HTR-8/SVneo (cell line): ENCODE measurements around the gene THSD1.
"Not testable (repeated sequence)": the region's sequence is repeated elsewhere in the genome, so short reads cannot be mapped to it uniquely, and the experiment has no call there.

Source experiments
- DNase-seq: peaks from one replicate; pipeline ENCODE4 v3.0.0; 2011; ENCODE audit warnings: low spot score, mixed read lengths; ENCODE audit not compliant: insufficient read length
- FAIRE-seq: peaks from 2 replicates; lab custom pipeline; 2011; peaks lifted over from hg19 to GRCh38; lab: Jason Lieb, UNC

THSD1 gene

DNA sequence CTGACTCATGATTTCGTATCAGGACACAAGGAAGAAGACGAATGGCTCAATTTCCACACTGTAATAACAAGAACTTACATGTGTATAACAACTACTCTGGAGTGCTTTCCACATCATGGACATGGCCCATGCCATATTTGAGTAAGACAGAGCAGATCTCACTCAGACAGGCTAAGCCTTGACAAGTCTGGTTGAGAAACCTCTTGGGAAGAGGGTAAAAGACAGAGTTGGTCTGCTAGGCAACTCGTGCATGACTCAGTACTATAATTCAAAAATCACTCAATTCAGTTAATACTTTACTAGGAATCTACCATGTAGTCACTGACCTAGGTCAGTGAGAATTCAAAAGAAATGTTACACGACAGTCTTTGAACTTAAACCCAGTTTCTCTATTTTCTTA is 5.7 kb upstream of the THSD1 start:
- FAIRE-seq (no peak), DNase-seq (no peak)

DNA sequence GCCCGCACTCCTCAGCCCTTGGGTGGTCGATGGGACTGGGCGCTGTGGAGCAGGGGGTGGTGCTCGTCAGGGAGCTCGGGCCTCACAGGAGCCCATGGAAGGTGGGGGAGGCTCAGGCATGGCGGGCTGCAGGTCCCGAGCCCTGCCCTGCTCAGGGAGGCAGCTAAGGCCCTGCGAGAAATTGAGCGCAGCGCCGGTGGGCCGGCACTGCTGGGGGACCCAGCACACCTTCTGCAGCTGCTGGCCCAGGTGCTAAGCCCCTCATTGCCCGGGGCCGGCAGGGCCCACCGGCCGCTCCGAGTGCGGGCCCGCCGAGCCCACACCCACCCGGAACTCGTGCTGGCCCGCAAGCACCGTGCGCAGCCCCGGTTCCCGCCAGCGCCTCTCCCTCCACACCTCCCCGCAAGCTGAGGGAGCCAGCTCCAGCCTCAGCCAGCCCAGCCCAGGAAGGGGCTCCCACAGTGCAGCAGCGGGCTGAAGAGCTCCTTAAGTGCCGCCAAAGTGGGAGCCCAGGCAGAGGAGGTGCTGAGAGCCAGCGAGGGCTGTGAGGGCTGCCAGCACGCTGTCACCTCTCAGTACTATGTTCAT is 2.2 kb upstream of the THSD1 start:
- not testable (repeated sequence) for FAIRE-seq, DNase-seq

DNA sequence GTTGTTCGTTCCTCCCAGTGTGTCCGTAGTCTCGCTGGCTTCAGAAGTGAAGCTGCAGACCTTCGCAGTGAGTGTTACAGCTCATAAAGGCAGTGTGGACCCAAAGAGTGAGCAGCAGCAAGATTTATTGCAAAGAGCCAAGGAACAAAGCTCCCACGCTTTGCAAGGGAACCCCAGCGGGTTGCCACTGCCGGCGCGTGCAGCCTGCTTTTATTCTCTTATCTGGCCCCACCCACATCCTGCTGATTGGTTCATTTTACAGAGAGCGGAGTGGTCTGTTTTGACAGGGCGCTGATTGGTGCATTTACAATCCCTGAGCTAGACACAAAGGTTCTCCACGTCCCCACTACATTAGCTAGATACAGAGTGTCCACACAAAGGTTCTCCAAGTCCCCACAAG is 1.5 kb upstream of the THSD1 start:
- FAIRE-seq, DNase-seq: not testable (repeated sequence)

DNA sequence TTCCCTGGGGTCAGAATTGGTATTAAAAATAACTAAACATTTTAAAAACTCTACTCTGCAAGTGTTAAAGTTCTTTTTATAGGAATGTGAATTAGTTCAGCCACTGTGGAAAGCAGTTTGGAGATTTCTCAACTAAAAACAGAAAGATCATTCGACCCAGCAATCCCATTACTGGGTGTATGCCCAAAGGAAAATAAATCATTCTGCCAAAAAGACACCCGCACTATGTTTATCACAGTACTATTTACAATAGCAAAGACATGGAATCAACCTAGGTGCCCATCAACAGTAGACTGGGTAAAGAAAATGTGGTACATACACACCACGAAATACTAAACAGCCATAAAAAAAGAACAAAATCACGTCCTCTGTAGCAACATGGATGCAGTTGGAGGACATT is 657 bp upstream of the THSD1 start:
- FAIRE-seq, result no peak

DNA sequence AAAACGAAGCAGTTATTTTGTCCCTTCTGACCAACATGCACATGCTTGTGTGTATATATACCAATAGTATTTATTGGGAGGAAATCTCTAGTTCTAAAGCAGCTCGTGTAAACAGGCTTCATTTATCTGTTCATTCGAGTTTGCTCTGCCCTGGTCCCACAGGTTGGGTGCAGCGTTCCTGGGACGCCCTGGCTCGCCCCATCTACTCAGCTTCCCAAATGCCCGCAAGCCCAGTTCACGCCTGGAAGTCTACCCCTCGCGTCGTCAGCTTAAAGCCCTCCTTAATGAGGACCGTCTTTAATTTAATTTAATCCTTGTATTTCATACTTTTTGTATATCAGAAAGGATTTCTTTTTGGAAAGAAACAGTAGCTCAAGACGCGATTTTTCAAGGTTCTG is 604 bp downstream of the THSD1 start:
- FAIRE-seq (no peak), DNase-seq (no peak)

More for the DNA sequence above, 657 bp upstream of the THSD1 start:
- DNase-seq, result no peak

DNA sequence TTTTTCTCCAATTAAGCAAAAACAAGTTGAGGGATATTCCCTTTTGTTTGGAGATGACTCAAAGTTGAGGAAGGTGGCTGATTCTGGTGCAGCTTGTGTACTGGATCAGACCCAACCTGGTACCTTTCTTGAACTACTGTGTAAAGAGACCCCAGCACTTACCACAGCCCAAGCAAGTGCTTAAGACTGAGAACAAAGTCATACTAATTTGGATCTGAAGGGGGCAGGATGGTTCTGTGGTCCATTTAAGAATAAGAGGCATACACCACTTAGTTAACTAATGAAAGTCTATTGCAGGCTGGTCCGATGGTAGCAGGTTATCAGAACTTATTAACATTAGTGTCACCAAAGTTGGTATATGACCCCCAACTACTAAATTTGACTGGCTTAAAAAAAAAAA is 6.3 kb downstream of the THSD1 start:
- FAIRE-seq (no peak), DNase-seq (no peak)

DNA sequence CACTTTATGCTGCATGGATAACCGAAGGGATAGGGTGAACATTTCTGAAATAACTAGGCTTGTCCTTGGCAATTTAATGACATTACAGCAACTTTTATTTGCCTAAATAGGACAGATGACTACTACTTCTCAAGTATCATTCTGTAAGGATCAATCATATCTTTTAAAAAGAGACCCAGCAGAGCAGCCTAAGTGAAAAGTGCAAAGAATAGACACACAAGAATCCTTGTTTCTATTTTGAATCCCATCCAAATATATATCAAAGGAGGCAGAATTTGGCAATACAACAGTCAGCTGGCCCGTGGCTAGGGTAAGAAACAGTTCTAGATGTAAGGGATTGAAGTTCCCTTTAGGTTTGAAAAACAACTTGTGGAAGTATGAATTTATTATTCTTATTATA is 6.9 kb downstream of the THSD1 start:
- no peak for FAIRE-seq
- DNase-seq, result no peak

DNA sequence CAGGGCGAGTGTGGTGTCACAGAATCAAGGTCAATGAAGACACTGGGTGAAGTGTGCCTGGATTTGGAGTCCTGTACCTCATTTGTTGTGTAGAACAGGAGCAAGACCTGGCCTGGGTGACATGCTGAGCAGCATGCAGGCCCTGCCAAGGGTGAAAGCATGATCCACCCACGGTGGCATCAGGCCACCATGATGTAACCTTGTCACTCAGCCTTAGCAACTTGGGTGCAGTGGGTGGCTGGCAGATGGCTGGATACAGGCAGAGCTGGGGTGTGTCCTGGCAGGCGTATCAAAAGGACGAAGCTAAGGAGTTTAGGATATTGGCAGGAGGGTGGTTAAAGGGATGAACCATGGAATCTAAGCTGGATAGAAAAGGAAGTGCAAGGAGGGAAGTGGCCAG is 10.3 kb downstream of the THSD1 start:
- FAIRE-seq, result no peak
- no peak for DNase-seq

DNA sequence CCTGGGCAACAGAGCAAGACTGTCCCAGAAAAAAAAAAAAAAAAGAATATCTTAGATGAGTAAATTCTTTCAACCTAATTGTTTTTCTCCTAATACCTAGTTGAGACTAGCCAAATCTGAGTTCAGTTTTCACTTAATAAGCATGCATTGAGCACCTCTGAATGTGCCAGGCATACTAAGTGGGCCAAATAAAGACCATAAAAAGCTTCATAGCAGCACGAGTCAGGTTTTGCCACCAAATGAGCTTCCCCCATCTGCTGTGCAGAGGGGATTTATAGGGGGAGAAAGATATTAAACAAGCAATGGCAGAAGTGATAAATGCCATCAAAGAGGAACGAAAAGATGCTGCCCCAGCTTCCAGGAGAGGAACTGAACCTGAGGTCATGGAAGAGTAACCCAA is 11.4 kb downstream of the THSD1 start:
- FAIRE-seq, result no peak
- no peak for DNase-seq

DNA sequence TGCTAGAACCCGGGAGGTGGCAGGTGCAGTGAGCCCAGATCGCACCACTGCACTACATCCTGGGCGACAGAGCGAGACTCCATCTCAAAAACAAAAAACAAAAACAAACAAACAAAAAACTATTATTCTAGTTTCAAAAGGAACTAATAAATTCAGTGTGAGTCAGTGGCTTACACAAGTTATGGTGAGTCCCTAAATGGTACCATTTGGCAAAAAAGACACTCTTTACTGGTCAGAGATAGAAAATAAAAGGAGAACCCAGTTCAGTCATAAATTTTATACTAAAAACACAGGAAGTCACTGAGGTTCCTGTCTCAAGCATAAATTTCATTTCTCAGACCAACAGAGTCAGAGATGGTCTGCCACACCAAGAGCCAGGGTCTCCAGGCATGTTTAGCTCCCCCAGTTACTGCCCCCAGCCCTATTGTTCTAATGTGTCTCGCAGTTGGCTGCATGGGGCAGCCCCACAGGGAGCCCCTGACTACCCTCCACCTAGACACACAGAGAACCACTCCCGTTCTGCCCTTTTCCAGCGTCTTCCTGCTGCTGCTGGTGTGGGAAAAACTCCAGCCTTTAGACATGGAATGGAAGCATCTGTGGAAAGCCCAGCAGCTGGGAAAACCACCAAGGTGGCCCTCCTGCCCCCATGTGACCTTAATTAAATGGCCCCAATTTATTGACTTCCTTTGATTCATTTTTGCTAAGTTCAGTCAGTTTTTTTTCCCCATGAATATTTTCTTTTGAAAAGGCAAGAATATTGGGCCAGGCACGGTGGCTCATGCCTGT is 12.2 kb downstream of the THSD1 start:
- DNase-seq, result no peak
- no peak for FAIRE-seq

DNA sequence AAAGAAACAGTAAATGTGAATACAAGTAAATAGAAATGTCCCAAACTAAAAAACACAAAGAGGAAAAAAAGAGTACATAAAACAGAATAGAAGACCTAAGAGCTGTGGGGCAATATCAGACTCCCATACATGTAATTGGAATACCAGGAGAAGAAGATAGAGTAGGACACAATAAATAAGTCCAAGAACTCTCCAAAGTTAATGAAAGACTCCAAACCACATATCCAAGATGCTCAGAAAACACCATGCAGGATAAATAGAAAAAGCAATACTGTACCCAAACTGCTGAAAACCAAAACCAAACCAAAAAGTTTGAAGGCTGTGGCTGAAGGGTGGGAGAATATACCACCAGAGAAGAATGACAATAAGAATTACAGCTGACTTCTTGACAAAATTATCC is 18.3 kb downstream of the THSD1 start:
- no peak for FAIRE-seq
- no peak for DNase-seq

DNA sequence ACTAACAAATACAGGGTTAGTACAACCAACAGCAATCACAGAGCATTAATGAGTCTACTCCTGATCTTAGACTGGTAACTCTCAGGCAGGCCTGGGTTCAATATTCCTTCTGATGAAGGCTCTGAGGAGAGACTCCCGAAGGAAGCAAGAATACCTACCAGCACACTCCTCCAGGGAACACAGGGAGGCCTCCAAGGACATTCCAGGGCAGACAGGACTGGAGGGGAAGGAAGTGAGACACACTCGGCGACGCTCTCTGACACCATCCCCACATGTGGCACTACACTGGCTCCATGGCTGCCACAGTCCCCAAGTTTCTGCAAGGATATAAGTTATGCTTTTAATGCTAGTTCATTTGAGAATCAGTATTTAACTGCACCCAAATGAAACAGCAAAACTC is 20.1 kb downstream of the THSD1 start:
- FAIRE-seq (no peak), DNase-seq (no peak)

DNA sequence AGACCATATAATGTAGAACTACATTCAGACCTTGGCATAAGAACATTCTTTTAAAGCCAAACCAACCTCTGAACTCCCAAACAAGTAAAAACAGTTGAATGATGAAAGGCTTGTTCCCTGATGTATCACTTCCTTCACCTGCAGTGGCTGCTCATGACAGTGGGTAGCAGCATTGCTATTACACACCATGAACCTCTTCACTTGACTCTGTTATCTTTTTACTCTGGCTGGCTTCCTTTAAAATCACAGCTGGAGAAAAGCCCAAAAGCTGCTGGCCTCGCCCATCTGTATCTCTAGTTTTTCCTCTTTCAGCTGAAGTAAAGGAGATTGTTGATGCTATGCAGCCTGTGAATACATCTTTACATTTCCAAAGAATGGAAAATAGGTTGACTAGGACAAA is 22.6 kb downstream of the THSD1 start:
- no peak for DNase-seq
- FAIRE-seq, result no peak

DNA sequence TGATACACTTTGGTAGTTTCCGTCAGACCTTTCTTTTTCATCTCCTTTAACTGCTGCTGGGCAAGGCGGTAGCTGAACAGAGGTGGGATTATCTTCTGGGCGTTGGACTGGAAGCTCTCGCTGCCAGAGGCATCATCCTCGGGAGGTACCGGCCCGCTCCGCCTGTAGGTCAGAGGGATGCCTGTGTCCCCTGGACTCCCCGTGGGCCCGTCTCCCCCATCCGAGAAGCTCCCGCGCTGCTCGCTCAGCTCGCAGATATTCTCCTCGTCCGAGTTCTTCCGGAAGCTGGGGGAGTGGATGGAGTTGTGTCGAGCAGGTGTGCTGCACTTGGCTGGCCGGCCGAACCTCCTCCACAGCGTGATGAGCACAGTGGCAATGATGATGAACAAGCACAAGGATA is 27.7 kb downstream of the THSD1 start:
- DNase-seq (no peak), FAIRE-seq (no peak)

DNA sequence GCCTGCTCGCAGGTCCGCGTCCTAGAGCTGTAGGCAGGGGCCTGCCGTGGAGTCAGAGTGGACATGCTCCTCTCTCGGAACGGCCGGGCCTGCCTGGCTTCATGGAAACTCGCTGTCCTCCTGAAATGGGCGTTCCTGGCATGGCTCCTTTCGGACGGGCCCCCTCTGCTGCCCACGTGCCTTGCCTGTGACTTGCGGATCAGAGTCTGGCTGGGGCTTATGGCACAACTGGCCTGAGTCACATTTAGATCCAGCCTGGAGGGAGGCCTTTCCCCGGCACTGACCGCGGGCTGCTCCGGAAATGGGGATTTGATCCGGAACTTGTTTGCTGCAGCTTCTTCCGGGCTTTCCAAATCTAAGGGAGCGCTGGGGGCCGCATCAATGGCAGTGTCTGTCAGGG is 28.1 kb downstream of the THSD1 start:
- FAIRE-seq (no peak), DNase-seq (no peak)

DNA sequence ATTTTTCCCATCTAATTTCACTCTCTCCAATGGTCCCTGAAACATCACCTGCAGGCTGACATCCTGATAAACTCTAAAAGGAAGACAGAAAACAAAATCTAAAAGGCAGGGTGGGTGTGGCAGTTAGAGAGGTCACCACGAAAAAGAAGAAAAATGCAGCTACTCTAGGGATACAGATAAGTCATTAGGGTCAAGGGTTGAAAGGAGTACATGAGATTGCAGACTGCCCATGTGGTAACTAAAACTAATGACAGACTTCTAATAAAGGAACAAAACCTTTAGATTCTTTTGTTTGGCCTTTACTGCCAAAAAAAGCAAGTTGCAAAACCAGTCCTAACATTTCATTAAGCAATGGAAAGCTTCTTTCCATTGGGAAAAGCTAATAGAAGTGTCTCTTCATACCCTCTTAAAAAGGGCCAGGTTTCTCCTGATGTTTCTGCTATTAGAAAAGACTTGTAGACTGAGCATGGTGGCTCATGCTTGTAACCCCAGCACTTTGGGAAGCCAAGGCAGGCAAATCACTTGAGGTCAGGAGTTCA is 31.0 kb downstream of the THSD1 start:
- no peak for FAIRE-seq
- no peak for DNase-seq

DNA sequence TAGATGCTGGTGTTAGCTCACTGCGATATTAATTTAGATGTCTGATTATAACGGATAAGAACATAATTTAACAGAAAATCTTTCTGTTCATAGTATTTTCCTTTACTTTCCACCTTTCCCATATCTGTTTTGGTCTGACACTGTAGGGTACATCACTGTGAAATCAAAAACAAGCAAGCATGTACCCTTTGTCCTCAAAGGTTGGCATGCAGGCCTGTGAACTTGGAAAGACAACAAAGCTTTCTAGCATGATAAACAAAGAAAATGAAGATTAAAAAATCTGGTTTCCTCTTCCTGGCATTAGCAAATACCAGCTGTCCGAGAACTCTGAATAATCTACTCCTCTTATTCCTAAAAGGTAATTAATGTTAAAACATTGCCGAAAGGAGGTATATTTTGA is 31.6 kb downstream of the THSD1 start:
- no peak for FAIRE-seq
- DNase-seq, result no peak

DNA sequence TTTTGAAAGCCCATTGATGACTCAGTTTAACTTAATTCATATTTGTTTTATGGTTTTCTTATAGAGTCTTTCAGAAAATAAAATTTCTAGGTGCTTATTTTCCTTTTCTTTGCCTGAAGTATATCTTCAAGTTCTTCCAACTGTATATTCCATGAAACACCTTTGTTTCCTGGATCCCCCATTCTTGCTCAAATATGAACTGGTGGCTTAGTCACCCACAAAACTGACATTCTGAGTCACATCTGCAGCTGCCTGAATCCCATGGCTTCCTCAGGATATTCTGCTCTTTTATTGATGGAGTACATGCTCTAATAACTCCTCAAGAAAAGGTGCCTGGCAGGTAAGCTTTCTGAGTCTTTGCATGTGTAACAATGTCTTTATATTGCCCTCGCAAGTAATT is 32.7 kb downstream of the THSD1 start:
- not testable (repeated sequence) for FAIRE-seq, DNase-seq

DNA sequence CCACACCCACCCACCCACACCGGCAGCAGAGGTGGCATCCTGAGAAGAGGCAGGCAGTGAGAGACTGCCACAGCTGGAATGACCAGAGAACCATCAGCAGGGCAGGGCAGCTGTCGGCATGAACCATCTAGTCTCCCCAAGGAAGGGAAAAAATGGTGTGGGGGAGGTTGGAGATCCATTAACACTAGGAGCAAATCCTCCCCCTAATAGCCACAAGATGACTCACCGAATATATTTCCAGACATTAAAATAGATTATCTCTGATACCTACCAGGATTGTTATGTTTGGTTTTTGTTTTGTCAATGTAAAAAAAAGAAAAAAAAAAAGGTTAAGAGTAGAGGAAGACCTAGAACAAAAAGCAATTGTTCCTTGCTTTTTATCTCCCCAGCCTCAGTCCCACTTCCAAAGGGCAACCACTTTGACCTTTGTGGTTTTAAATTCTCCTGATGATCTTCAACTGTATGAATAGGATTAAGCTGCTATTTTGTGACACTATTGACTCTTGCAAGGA is 34.2 kb downstream of the THSD1 start:
- FAIRE-seq, result no peak
- DNase-seq, result peak; percentile 34

DNA sequence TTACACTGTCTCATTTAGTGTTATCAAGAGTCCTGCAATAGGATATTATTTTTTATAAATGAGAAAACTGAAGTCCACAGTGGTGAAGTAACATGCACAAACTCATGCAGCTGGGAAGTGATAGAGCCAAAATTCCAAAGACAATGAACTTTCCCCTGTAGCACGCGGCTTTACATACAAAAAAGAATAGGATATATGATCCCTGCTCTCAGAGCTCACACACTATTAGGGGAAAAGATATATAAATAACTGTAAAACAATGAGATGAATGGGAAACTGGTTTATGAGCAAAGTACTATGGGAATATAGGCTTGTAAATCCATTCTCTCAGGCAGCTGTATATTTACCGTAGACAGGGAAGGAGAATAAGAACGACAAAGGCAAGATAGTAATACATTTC is 39.7 kb downstream of the THSD1 start:
- FAIRE-seq (no peak), DNase-seq (no peak)

DNA sequence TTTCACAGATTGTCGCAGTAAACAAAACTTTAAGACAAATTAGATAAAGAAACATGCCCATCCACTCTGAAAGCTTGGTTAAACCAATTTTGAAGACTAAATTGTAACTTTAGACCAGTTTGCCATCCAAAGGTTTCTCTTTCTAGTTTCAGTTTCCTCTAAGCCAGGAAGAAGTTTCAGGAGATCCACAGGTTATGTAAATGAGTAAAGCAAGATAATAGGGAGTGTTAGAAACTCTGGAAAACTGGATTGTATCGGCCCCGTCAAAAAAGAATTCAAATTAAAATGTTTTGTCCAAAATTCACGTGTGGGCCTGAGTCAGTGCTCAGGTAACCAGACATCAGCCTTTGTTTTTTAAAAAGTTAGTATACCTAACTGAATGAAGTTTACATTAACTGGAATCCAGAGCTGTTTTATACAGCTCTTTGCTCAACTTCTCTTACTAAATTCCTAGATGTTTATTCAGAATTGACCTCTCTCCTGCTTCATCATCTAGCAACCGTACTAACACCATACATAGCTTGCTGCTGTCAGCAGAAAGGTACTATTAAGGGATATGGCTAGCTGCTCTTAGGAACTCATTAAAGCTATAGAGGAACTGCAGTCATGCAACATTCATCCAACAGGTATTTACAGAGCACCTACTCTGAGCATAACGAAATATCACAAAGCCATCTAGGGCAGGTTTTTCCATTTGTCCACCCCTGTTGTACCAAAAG is 43.6 kb downstream of the THSD1 start:
- not testable (repeated sequence) for DNase-seq, FAIRE-seq
